H1 (cell line): ENCODE data around the gene PTPRO. TPM values are rescaled to one million over a fixed set of nuclear protein-coding genes. Genes with fewer than 3 reads are reported as not detected.

Experiments used
- E2F6 ChIP-seq: IDR thresholded peaks from 2 replicates; pipeline ENCODE4 v1.6.1; 2012; ENCODE audit warnings: inconsistent platforms
- EZH2 ChIP-seq: fragments of 200-600 bp; sonication (generic); IDR thresholded peaks from 2 replicates; pipeline ENCODE4 v1.7.1; 2012; ENCODE audit warnings: low read depth, mild to moderate bottlenecking, moderate library complexity, low read length, inconsistent platforms; ENCODE audit not compliant: severe bottlenecking
- POLR2AphosphoS5 ChIP-seq: IDR thresholded peaks from 2 replicates; pipeline ENCODE4 v1.6.1; 2011; ENCODE audit warnings: low read depth, low read length
- polyA plus RNA-seq, 7 experiments: library from polyadenylated mRNA; depleted of rRNA in 3 of 7; stranded (reverse) in 5 of 7; unstranded in 2 of 7; fragments of >200 nt in 5 of 7; fragments of 200-250 nt in 2 of 7; gene quantifications; 1 replicate in 5 of 7; 2 replicates in 1 of 7; 4 replicates in 1 of 7; pipeline versions ENCODE4 v1.2.1 to v1.2.3, GENCODE V29; 2011 to 2013; ENCODE audit warnings: missing spikeins in 2 of 7, mixed read lengths in 2 of 7
- total RNA-seq: library from RNA; stranded (reverse); fragmentation: NEBNext Ultra II Directional; extraction: Animal tissue kit (Norgen Biotek cat#: 25700); gene quantifications from 2 replicates; pipeline ENCODE4 v1.2.1, GENCODE V29; 2021

PTPRO gene
- total and polyA plus RNA-seq, 2 of the 8 experiments (the other 6 are each of a cell fraction or from before 2014, with no cell fraction given): 0.73 to 1.7 TPM

GRCh38 chr12:15526033-15526432 lies 203.7 kb downstream of the PTPRO start (continued):
- TF ChIP-seq EZH2 (no peak), POLR2AphosphoS5 (no peak), E2F6 (no peak)
